UCSD-AML1 (cell line): ENCODE results near the gene KIFBP.
"Not testable (repeated sequence)": the region's sequence is repeated elsewhere in the genome, so short reads cannot be mapped to it uniquely, and the experiment has no call there.

ENCODE experiments used
- DNase-seq: peaks from one replicate; lab custom pipeline; 2025; ENCODE audit not compliant: unreplicated experiment; lab: John Stamatoyannopoulos, UW

KIFBP gene

DNA sequence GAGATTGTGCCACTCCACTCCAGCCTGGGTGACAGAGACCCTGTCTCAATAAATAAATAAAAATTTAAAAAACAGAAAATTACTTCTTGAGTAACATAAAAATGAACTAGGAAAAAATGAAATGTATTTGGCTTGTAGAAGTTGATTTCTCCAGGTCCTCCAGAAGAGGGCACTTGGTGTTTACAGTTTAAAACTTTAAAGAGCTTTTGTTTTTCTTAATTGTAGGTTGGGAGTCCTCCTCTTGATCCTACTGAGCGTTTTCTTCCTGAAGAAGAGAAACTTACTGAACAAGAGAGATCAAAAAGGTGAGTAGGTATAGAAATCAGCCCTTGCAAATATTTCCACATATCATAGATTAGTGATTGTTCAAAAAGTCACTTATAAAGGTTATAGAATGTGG, 16.2 kb downstream of the KIFBP start:
- DNase-seq: no peak

DNA sequence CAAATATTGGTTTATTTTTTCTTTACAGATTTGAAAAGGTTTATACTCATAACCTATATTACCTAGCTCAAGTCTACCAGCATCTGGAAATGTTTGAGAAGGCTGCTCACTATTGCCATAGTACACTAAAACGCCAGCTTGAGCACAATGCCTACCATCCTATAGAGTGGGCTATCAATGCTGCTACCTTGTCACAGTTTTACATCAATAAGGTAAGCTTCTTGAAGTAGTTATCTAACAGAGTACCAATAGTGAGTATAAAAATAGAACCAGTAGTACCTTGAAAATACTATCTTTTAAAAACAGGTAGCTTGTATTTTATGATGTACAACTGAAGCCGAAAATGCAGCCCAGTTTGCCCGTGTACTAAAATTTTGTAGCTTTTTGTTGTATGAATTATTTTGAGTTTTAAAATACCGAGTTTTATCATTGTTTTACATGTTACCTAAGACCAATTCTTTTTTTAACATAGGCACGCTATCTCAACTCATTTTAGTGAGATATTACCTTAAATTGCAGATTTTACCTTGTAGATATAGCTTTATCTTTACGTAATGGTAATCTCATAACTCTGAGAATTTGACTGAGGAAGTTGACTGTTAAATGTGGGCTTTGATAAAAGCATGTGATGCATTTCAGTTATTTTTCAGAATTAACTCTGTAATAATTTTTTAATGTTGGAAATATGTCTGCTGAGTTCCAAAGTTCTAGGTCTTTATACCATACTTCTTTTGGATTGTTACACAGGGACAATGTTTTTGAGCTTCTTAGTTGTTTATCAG, 17.3 kb downstream of the KIFBP start:
- DNase-seq: no peak

DNA sequence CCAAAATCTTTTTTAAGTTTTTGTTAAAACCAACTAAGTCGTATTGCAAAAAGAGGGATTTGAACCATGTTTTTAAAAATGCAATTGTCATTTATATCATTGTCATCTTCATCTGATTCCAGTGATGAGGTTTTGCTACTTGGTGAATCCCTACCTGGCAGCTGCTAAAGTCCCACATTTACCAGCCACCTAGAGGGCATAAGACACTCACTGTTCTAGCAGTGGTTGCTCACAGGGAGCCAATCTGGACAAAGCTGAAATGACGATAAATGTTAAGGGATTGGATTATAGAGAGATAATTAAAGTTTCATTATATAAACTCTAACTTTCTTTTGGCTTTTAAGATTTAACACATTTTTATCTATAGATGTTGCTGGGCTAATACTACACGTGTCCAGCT, 18.7 kb downstream of the KIFBP start:
- no peak for DNase-seq

DNA sequence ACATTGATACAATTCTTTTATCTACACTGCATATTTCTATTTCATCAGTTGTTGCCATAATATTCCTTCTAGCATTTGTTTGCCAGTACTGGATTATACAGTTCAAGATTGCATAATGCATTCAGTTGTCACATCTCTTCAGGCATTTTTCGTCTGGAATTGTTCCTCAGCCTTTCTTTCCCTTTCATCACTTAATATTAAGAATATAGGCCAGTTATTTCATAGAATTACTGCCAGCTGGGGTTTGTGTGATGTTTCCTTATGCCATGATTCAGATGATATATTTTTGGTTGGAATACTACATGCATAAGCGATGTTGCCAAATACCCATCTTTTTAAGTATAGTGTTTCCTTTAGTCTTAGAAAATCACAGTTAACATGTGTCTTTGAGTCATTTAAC, 20.8 kb downstream of the KIFBP start:
- no peak for DNase-seq

DNA sequence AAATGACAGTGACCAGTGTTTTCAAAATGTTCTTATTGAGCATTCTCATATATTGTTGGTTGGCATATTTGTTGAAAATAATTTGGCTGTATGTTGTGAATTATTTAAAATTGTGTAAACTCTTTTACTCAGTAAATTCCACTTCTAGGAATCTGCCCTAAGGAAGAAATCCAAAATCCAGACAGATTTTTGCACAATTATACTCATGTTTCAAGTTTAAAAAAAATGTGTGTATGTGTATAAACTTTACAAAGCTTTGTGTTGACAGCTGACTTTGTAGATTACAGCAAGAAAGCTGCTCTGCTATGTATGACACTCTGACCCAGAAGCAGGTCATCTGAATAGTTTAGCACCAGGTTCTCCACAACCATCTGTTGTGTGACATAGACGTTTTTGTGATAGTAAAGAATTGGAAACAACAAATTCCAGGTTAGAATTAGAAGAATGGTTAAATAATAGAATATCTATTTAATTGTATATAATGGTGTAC, 21.6 kb downstream of the KIFBP start:
- no peak for DNase-seq

DNA sequence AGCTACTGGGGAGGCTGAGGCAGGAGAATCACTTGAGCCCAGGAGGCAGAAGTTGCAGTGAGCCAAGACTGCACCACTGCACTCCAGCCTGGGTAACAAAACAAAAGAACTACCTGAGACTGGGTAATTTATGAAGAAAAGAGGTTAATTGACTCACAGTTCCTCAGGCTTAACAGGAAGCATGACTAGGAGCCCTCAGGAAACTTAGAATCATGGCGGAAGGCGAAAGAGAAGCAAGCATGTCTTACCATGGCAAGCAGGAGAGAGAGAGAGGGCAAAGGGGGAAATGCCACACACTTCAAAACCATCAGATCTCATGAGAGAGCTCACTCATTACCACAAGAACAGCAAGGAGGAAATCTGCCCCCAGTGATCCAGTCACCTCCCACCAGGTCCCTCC, 24.2 kb downstream of the KIFBP start:
- DNase-seq: not testable (repeated sequence)

DNA sequence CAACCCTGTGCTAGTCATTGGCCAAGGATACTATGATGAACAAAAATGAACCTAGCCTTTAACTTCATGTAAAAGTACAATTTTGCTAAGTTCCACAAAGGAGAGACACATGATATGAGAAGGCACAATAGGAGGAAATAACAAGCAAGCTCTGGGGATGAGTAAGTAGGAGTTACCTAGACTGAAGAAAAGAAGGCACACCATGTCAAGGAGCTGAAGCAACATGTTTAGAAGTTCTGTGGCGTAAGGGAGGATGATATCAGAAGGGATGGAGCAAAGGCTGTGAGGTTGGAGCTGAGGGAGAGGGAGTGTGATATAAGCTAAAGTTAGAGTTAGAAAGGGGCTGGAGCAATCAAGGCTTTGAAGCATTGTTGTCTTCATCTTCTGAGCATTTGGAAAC, 25.6 kb downstream of the KIFBP start:
- DNase-seq: no peak

DNA sequence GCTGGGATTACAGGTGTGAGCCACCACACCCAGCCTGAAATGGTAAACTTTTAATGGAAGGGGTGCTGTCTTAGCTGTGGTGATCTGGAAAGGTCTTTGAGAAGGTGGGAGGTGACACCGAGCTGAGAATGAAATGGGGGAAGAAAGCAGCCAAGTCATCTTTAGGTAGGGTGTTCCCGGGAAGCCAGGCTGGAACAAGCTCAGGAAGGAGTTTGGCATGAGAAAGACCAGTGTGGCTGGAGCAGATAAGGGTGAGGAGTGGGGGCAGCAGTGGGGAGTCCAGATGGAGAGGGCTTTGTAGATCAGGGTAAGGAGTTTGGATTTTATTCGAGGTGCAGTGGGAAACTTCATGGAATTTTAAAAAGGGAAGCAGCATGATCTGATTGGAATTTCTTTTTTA, 30.0 kb downstream of the KIFBP start:
- no peak for DNase-seq

DNA sequence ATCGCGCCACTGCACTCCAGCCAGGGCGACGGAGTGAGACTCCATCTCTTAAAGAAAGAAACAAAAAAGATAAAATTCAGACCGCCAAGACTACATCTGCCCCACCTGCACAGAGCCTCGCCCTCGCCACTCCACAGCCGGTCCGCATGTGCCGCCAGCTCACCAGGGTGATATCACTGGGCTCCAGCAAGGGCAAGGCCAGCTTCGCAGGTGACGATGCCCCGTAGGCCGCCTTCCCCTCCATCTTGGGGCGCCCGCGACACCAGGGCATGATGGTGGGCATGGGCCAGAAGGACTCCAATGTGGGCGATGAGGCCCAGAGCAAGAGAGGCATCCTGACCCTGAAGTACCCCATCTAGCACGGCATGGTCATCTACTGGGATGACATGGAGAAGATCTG, 34.0 kb downstream of the KIFBP start:
- DNase-seq: no peak

DNA sequence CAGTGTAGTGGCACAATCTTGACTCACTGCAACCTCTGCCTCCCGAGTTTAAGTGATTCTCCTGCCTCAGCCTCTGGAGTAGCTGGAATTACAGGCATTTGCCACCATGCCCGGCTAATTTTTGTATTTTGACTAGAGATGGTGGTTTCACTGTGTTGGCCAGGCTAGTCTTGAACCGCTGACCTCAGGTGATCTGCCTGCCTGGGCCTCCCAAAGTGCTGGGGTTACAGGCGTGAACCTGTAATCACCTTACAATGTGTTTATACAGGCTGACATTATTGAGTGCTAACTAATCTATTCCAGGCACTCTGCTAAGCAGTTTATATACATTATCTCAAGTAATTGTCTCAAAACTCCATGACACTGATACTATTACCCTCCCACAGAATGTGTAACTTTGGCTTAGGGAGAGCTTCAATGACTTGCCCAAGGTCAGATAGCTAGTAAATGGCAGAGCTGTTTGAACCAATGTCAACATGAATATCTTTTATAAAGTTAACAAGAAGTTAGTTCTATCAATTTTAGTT, 36.8 kb downstream of the KIFBP start:
- no peak for DNase-seq

DNA sequence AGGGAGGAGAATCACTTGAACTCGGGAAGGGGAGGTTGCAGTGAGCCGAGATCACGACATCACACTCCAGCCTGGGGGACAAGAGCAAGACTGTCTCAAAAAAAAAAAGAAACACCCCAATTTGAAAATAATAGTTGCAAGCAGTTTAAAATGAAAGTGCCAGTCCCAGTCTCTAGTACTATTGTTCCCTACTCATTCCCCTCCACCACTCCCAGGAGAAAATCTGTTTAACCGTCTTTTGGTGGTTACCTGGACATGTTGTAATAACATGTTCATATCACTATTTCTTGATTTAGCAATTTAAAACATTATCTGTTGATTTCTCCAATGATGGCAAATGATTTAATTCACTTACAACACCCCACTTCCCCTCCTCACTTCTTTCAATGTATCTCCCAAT, 44.7 kb downstream of the KIFBP start:
- no peak for DNase-seq

DNA sequence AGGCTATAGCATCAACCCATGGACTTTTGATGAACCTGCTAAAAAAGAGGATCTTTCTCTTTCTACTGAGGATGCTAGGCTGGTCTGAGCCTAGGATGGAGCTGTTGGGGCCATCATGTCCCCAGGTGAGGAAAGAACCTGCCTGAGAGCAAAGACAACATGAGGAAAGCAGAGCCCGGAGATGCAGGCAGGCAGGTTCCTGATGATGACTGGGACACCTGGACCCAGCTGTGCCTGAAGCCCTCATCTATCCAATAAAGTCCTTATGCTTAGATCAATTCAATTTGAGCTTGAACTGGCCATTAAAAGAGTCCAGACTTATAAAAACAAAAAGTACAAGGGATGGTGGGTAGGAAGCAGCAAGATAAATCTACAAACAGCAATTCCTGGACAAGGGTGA, 48.9 kb downstream of the KIFBP start:
- no peak for DNase-seq

DNA sequence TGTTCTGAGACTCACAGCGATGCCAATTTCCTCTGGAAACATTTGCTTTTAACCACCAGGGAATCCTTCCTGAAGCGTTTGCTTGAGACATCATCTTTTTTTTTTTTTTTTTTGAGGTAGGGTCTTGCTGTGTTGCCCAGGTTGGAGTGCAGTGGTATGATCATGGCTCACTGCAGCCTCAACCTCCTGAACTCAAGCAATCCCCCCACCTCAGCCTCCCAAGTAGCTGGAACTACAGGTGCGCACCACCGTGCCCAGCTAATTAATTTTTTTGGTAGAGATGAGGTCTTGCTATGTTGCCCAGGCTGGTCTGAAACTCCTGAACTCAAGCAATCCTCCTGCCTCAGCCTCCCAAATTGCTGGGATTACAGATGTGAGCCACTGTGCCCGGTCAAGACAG, 52.3 kb downstream of the KIFBP start:
- DNase-seq: not testable (repeated sequence)

DNA sequence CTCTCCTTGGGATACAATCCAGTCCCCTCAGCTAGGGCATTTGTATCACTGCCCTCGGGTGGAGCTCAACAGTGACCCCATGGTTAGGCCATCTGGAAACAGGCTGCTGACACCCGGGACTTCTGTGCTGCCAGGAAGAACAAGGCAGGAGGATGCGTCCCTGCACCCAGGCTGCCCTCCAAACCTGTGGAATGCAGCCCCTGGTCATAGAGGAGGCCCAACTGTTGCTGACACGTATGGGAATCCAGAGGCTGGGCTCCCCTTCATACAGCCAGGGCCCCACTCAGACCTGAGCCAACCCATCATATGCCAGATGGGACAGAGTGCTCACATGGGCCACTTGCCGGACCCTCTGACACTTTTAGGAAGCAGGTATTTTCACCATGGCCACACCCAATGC, 53.8 kb downstream of the KIFBP start:
- no peak for DNase-seq

DNA sequence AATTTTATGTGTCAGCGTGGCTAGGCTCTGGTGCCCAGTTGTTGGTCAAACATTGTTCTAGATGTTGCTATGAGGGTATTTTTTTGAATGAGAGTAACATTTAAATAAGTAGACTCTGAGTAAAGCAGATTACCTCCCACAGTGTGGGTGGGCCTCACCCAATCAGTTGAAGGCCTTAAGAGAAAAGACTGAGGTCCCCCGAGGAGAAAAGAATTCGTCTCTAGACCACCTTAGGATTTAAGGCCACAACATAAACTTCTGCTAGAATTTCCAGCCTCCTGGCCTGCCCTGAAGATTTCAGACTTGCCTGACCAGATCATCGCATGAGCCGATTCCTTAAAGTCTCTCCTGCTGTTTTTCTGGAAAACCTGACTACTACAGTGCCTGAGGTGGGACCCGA, 54.2 kb downstream of the KIFBP start:
- no peak for DNase-seq

DNA sequence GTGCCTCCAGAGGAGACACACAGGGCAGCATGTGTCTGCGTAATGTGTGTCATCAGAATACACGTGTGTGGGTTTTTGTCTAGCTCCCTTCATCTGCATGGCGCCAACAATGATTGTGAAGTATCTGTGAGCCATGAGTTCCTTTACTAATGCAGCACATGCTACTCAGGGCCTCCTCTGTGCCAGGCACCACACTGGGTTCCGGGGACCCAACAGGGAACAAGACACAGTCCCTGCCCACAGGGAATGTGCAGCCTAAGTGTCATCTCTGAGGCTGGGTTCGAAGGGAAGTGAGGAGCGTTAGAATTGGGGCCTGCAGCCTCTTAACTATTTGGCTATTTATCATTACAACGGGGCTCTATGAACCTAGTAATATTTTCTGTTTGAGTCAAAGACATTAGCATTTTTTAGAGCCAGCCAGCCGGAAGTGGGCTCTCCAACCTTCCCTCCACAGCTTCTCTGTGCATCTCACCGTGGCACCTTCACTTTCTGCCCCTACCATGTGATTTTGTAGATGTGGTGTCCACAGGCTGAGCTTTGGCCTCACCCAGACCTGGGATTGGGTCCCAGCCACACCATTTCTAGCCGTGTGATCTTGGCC, 55.4 kb downstream of the KIFBP start:
- DNase-seq: no peak

DNA sequence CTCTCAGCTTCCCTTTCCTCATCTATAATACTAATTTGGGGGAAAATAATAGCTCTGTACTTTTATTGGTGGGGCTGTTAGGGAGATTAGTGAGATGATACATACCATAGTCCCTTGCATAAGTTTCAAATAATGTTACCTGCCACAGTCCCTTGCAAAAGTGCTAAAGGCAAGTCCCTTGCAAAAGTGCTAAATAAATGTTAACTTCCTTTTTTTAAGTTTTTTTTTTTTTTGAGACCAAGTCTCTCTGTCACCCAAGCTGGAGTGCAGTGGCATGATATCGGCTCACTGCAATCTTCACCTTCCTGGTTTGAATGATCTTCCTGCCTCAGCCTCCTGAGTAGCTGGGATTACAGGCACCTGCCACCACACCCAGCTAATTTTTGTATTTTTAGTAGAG, 55.9 kb downstream of the KIFBP start:
- DNase-seq: no peak

DNA sequence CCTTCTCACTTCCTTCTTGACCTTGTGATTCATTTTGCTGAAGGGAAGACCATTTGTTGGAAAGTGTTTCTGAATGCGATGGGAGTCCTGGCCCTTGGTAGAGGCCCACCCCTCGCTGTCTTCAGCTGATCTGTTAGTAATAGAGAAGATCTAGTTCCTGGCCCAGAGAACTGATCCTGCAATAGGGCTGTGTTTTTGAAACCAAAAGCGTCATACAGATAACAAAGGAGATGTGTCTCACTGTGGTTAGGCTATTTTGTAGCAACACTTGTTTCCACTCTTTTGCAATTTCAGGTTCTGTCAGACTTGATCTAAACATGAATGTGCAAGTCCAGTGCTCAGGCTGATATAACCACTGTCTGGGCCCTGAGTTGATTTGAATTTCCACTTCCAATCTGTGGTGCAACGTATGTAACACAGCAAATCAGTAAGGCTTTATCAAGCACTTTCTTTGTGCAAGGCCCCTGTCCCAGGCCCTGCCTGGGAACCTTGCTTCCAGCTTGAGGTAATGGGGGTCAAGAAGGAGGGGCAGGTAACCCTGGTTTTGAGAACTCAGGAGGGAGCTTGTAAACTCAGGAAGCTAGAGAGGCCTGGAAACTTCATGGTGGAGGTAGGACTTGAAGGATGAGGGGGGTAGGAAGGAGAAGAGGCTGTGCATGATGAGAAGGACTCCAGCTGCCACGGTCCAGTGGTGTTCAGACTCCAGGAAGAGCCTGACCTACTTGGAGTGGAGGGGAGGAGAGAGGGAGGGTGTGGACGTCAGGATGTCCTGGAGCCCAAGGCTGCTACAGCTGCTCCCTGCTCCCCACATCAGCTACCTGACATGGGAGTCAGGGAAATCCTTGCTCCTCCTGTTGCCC, 57.1 kb downstream of the KIFBP start:
- DNase-seq: no peak

DNA sequence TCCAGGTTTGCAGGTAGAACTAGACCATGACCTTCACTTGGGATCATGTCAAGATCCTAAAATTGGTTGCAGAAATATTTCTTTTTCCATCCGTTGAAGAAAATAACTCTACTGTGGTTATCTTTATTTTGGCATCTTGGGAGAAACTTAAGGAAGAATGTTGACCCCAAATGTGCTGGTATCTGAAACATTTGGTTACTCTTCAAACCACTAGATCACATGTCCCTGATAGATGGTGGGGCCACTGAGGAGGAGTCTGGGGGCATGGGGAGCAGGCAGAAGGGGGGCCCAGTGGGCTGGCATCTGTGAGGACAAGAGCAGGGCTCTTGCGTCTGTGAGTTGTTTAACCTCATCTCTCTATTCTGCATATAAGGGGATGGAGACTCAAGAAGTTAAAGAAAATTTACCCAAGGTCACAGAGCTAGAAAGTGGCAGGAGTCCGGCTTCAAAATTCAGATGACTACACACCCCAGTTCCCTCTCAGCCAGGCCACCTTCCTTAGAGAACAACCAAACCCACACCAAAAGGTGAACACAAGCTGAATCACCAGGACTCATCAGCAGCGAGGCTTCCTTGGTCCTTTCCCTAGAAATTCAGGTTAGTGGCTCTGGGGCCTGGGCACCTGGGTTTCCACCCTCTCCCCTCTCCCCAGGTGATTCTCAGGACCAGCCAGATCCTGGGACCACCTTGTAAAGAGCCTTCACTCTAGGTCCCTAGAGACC, 58.7 kb downstream of the KIFBP start:
- no peak for DNase-seq

DNA sequence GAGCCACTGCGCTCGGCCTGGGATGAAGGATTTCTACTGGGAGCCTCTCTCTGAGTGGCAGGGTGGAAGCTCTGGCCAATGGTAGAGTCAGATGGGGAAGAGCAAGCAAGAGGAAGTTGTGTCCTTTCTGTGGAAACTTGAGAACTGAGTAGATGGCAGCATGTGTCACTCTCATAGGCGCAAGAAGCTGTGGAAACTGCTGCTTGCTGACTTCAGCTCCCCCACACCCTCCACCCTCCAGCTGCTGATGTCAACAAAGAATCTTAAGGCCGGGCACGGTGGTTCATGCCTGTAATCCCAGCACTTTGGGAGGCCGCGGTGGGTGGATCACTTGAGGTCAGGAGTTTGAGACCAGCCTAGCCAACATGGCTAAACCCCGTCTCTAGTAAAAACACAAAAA, 59.5 kb downstream of the KIFBP start:
- peak; percentile 53 for DNase-seq

DNA sequence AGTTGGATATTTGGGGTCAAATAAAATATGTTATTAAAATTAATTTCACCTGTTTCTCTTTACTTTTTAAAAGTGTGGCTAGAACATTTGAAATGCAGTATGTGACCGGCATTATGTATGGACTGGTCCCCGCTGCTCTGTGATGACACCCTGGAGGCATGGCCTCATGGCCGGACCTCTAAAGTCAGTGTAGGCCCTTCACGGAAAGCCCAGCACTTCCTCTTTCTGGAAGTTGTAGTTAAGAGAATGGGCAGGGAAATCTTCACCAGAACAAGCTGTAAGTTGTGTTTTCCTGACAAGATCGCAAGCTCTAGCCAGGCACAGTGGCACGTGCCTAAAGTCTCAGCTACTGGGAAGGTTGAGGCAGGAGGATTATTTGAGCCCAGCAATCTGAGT, 61.0 kb downstream of the KIFBP start:
- peak; percentile 35 for DNase-seq
